Chondrocyte (in vitro differentiated cells): Measurements from ENCODE around the gene ISLR. TPM values are rescaled to one million over a fixed set of nuclear protein-coding genes. Genes with fewer than 3 reads are reported as not detected.

Source experiments
- DNase-seq: peaks from one replicate; pipeline ENCODE4 v3.0.0; 2021; ENCODE audit warnings: mixed read lengths, low spot score
- H3K27ac Mint-ChIP-seq: one replicate; pipeline ENCODE4 v1.8.0; 2021; ENCODE audit warnings: mild to moderate bottlenecking, moderate library complexity, mixed read lengths; ENCODE audit not compliant: unreplicated experiment
- H3K27me3 Mint-ChIP-seq: 2 replicates; pipeline ENCODE4 v1.8.0; 2021; ENCODE audit warnings: low read depth, mixed read lengths
- H3K36me3 Mint-ChIP-seq: 2 replicates; pipeline ENCODE4 v1.8.0; 2021; ENCODE audit warnings: low read depth, mixed read lengths
- H3K4me1 Mint-ChIP-seq: 2 replicates; pipeline ENCODE4 v1.8.0; 2021; ENCODE audit warnings: low read depth, mild to moderate bottlenecking, mixed read lengths
- H3K4me3 Mint-ChIP-seq: one replicate; pipeline ENCODE4 v1.8.0; 2021; ENCODE audit warnings: mild to moderate bottlenecking, moderate library complexity, mixed read lengths; ENCODE audit not compliant: unreplicated experiment
- H3K9me3 Mint-ChIP-seq: 2 replicates; pipeline ENCODE4 v1.8.0; 2021; ENCODE audit warnings: low read depth, mixed read lengths
- total RNA-seq: library from RNA; stranded (reverse); gene quantifications from 3 replicates; pipeline ENCODE4 v1.2.1, GENCODE V29; 2021
- TF ChIP-seq, protein P1 (sequence below): fragments of 200-600 bp; sonication (generic); IDR thresholded peaks from 2 replicates; pipeline ENCODE4 v1.5.0; 2021; ENCODE audit warnings: antibody characterized with exemption, mild to moderate bottlenecking, moderate library complexity

The ISLR gene
- total RNA-seq, 1 donor from 2014 or later, result 49.6 TPM

DNA sequence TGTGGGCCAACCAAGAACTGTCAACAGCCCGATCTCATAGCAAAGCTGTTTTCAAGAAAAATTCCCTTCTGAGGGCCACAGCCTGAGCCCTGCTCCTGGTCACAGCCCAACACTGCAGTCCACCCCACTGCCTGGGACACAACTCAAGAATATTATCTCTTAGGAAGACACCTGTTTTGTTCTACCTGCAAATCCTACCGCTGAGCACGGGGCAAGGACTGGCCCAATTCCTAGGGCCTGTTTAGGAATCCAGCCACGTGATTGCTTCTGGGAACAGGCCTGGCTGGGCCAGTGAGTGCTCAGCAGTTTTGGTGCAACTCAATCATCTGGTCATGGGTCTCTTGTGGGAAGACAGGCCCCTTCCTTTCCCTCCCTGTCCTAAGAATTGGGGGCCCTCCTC, 34.9 kb upstream of the ISLR start:
- TF ChIP-seq, protein P1, sequence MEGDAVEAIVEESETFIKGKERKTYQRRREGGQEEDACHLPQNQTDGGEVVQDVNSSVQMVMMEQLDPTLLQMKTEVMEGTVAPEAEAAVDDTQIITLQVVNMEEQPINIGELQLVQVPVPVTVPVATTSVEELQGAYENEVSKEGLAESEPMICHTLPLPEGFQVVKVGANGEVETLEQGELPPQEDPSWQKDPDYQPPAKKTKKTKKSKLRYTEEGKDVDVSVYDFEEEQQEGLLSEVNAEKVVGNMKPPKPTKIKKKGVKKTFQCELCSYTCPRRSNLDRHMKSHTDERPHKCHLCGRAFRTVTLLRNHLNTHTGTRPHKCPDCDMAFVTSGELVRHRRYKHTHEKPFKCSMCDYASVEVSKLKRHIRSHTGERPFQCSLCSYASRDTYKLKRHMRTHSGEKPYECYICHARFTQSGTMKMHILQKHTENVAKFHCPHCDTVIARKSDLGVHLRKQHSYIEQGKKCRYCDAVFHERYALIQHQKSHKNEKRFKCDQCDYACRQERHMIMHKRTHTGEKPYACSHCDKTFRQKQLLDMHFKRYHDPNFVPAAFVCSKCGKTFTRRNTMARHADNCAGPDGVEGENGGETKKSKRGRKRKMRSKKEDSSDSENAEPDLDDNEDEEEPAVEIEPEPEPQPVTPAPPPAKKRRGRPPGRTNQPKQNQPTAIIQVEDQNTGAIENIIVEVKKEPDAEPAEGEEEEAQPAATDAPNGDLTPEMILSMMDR, result no peak
- Mint-ChIP-seq H3K9me3 (no peaks in the 10 kb centered on the region), H3K4me3 (no peak overlapping the region), H3K4me1 (peaks cover 33% of the 10 kb centered on the region), H3K27ac (no peak overlapping the region), H3K27me3 (no peaks in the 10 kb centered on the region), H3K36me3 (no peaks in the 10 kb centered on the region)
- no peak for DNase-seq

DNA sequence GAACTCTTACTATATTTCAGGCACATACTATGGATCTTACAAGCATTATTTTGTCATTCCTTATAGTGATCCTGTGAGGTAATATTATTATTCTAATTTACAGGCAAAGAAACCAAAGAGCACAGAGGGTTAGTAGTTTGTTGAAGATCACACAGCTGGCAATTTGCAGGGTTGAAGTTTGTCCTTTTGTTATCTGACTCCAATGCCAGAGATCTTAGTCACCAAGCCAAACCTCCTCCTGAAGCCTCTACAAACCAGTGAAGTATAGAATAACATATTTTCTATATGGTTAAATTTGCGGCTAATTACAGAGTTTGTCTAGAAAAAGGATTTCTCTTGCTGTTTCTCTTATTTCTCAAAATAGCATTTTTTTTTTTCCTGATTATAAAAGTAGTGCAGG, 31.9 kb upstream of the ISLR start:
- Mint-ChIP-seq H3K4me3 (no peak overlapping the region), H3K9me3 (no peaks in the 10 kb centered on the region), H3K4me1 (peaks cover 21% of the 10 kb centered on the region), H3K27me3 (peaks cover 3% of the 10 kb centered on the region), H3K27ac (no peak overlapping the region), H3K36me3 (no peaks in the 10 kb centered on the region)
- DNase-seq, result no peak
- TF ChIP-seq, protein P1, result no peak

DNA sequence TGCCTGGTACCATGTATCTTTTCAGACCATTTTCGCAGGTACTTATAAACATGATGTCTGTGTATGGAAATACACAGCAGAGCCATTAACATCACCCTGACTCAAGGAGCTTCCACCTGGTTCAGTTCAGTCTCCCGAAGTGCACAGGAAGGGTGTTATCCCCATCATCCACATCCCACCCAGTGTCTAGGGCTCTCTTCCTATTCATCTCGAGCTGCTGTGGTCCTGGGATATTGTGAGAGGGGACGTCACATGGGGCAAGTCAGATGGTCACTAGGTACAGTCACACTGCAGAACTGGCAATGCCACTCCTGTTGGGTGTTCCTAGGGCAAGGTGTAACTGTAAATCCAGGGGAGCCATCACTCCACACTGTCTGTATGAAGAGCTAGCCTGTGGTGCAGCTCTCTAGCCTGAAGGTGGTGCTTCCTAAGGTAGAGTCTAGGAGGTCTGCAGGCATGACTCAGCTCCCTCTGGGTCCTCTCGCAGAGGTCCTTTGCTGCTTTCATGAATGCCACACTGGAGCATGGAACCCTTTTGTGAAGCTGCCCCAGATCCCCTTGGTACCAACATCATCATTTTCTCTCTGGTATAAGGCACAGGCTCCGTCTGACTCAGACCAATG, 29.2 kb upstream of the ISLR start:
- TF ChIP-seq, protein P1, result no peak
- H3K4me1 Mint-ChIP-seq, result peaks cover 6% of the 10 kb centered on the region
- DNase-seq, result no peak
- H3K9me3 Mint-ChIP-seq, result peaks cover 3% of the 10 kb centered on the region
- peaks cover 11% of the 10 kb centered on the region for H3K27me3 Mint-ChIP-seq
- H3K36me3 Mint-ChIP-seq, result no peaks in the 10 kb centered on the region
- H3K4me3 Mint-ChIP-seq, result no peak overlapping the region
- H3K27ac Mint-ChIP-seq, result no peak overlapping the region

DNA sequence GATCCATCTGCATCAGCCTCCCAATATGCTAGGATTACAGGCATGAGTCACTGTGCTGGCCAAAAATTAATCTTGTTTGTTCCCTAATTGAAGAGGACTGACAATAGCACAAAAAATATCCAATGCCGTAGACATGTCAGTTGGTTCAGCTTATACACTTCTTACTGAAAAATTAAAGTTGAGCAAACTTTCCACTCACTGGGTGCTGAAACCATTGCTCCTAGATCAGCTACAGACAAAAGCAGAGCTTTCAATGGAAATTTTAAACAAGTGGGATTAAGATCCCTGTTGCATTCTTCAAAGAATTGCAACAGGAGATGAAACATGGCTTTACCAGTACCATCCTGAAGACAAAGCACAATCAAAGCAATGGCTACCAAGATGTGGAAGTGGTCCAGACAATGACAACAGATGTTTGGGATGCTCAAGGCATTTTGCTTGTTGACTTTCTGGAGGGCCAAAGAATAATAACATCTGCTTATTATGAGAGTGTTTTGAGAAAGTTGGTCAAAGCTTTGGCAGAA, 27.2 kb upstream of the ISLR start:
- DNase-seq, result no peak
- H3K36me3 Mint-ChIP-seq, result no peaks in the 10 kb centered on the region
- H3K4me3 Mint-ChIP-seq, result no peak overlapping the region
- peaks cover 6% of the 10 kb centered on the region for H3K4me1 Mint-ChIP-seq
- H3K9me3 Mint-ChIP-seq, result peaks cover 3% of the 10 kb centered on the region
- no peak overlapping the region for H3K27ac Mint-ChIP-seq
- TF ChIP-seq, protein P1, result no peak
- peaks cover 11% of the 10 kb centered on the region for H3K27me3 Mint-ChIP-seq

DNA sequence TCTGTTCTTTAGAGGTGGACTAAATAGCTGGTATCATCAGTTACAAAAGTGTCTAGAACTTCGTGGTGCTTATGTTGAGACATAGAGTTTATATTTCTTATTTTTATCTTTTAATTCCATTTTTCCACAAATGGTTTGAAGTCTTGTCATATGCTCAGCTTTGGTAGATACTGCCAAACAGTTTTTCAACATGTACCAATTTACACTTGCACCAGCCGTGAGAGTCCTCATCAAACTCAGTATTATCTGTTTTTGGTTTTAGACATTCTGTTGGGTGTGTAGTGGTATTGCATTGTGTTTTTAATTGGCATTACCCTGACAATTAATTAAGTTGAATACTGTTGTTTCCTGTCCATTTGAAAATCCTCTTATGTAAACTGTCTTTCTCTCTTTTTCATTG, 26.5 kb upstream of the ISLR start:
- Mint-ChIP-seq H3K27me3 (peaks cover 11% of the 10 kb centered on the region), H3K4me3 (no peak overlapping the region)

More for the DNA sequence above, 26.5 kb upstream of the ISLR start:
- DNase-seq, result no peak
- no peaks in the 10 kb centered on the region for H3K4me1 Mint-ChIP-seq
- no peak overlapping the region for H3K27ac Mint-ChIP-seq
- peaks cover 3% of the 10 kb centered on the region for H3K9me3 Mint-ChIP-seq
- no peaks in the 10 kb centered on the region for H3K36me3 Mint-ChIP-seq
- TF ChIP-seq, protein P1, result no peak
